K562 (cell line): ENCODE measurements around the gene CCDC18. TPM values are rescaled to one million over a fixed set of nuclear protein-coding genes. Genes with fewer than 3 reads are reported as not detected.

Source experiments
- ATAC-seq: fragments of 200-7000 bp; cut with Tn5 transposase; 3 replicates; pipeline ENCODE4 v1.9.1; 2020; ENCODE audit warnings: moderate library complexity
- BruUV-seq: library from RNA; stranded (reverse); fragments of 400-500 nt; replicated peaks from 2 replicates; lab custom pipeline; 2021; lab: Mats Ljungman, UMichigan
- CTCF ChIA-PET: fragments of 300-600 bp; formaldehyde crosslinking; extraction: SDS; loops from one replicate; lab custom pipeline; 2021; ENCODE audit warnings: low intra/inter-chr PET ratio; lab: Yijun Ruan, JAX
- POLR2A ChIA-PET: fragments of 300-600, 350-650 bp; sonication (Branson Sonifier 250); formaldehyde crosslinking; extraction: SDS; loops from one replicate; lab custom pipeline; 2021; ENCODE audit warnings: antibody characterized with exemption, inconsistent platforms; lab: Yijun Ruan, JAX
- DNase-seq, 4 experiments: peaks; one replicate each; pipeline versions ENCODE4 v3.0.0 to v3.0.0-alpha.2; 2011 to 2018; ENCODE audit warnings: low spot score in 3 of 4, mixed read lengths in 3 of 4; ENCODE audit errors: extremely low read depth in 1 of 4
- FAIRE-seq: peaks from 2 replicates; lab custom pipeline; 2011; peaks lifted over from hg19 to GRCh38; lab: Jason Lieb, UNC
- H2AFZ ChIP-seq: 2 replicates; pipeline ENCODE4 v1.6.0; 2011; ENCODE audit warnings: low read depth, low read length, control low read depth, inconsistent platforms
- H3K27ac ChIP-seq: fragments of 200-600 bp; 3 replicates; pipeline ENCODE4 v1.8.0; 2011; ENCODE audit warnings: low read depth, mild to moderate bottlenecking, control low read depth, inconsistent platforms, low read length, moderate library complexity, mixed read lengths; ENCODE audit errors: extremely low read depth
- H3K27me3 ChIP-seq, 2 experiments: fragments of 300-600 bp in 1 of 2; 2 replicates in 1 of 2; 3 replicates in 1 of 2; pipeline versions ENCODE4 v1.6.0 to v1.8.0; 2011; ENCODE audit warnings: inconsistent platforms in 2 of 2, low read length in 2 of 2, mild to moderate bottlenecking in 1 of 2, mixed read lengths in 1 of 2, moderate library complexity in 1 of 2; ENCODE audit not compliant: control insufficient read depth in 2 of 2, insufficient read depth in 2 of 2
- H3K36me3 ChIP-seq: fragments of 300-600 bp; 3 replicates; pipeline ENCODE4 v1.8.0; 2011; ENCODE audit warnings: mild to moderate bottlenecking, low read length, inconsistent platforms; ENCODE audit not compliant: control insufficient read depth, insufficient read depth
- H3K4me1 ChIP-seq, 2 experiments: fragments of 200-600 bp in 1 of 2; replicated peaks in 1 of 2; 2 replicates in 1 of 2; 3 replicates in 1 of 2; pipeline versions ENCODE4 v1.5.1 to v1.8.0; 2011; ENCODE audit warnings: inconsistent platforms in 2 of 2, low read length in 2 of 2, mild to moderate bottlenecking in 1 of 2, mixed read lengths in 1 of 2, moderate library complexity in 1 of 2; ENCODE audit not compliant: control insufficient read depth in 2 of 2, insufficient read depth in 2 of 2
- H3K4me2 ChIP-seq: 2 replicates; pipeline ENCODE4 v1.6.1; 2011; ENCODE audit warnings: low read length, control low read depth, inconsistent platforms, mixed read lengths; ENCODE audit not compliant: insufficient read depth
- H3K4me3 ChIP-seq: fragments of 200-600 bp; sonication (generic), shearing (Covaris generic); 2 replicates; pipeline ENCODE4 v1.5.1; 2016; ENCODE audit warnings: control low read depth, inconsistent platforms
- H3K79me2 ChIP-seq: fragments of 200-600 bp; 3 replicates; pipeline ENCODE4 v1.8.0; 2011; ENCODE audit warnings: low read length, inconsistent platforms; ENCODE audit not compliant: control insufficient read depth, insufficient read depth
- H3K9ac ChIP-seq, 2 experiments: 2 replicates each; pipeline versions ENCODE4 v1.6.0 to v1.6.1; 2011; ENCODE audit warnings: low read depth in 2 of 2, low read length in 2 of 2, control low read depth in 1 of 2, inconsistent platforms in 1 of 2, mild to moderate bottlenecking in 1 of 2, mixed read lengths in 1 of 2; ENCODE audit not compliant: insufficient read depth in 1 of 2
- H3K9me1 ChIP-seq: one replicate; pipeline ENCODE4 v1.6.0; 2011; ENCODE audit warnings: inconsistent platforms, mild to moderate bottlenecking, low read length, moderate library complexity; ENCODE audit not compliant: control insufficient read depth, insufficient read depth
- H3K9me3 ChIP-seq: replicated peaks from 2 replicates; pipeline ENCODE4 v1.5.1; 2011; ENCODE audit warnings: low read depth, low read length, inconsistent platforms; ENCODE audit not compliant: control insufficient read depth, insufficient read depth
- H4K20me1 ChIP-seq: replicated peaks from 2 replicates; pipeline ENCODE4 v1.6.1; 2011; ENCODE audit warnings: low read length, inconsistent platforms, mixed read lengths; ENCODE audit not compliant: control insufficient read depth, insufficient read depth
- CREB3L1 ChIP-seq: fragments of 450-650 bp; IDR thresholded peaks from 2 replicates; pipeline ENCODE4 v1.6.1; 2014; ENCODE audit warnings: low read depth, mild to moderate bottlenecking, moderate library complexity, borderline replicate concordance
- DIDO1 ChIP-seq: fragments of 450-650 bp; IDR thresholded peaks from 2 replicates; pipeline ENCODE4 v1.6.1; 2016; ENCODE audit warnings: low read depth, missing biosample characterization, missing genetic modification characterization
- HMG20B ChIP-seq: fragments of 250-450 bp; sonication (Bioruptor Pico); IDR thresholded peaks from 2 replicates; pipeline ENCODE4 v1.5.0; 2021; ENCODE audit warnings: mild to moderate bottlenecking
- KDM4B ChIP-seq, 2 experiments: fragments of 450-650 bp in 1 of 2; sonication (generic) in 1 of 2; IDR thresholded peaks; 2 replicates each; pipeline ENCODE4 v1.6.1; 2016 to 2017; ENCODE audit warnings: borderline replicate concordance in 2 of 2, antibody characterized with exemption in 1 of 2, low read depth in 1 of 2, mild to moderate bottlenecking in 1 of 2
- KLF6 ChIP-seq: fragments of 250-450 bp; sonication (Bioruptor Pico); IDR thresholded peaks from 2 replicates; pipeline ENCODE4 v1.4.0; 2020; ENCODE audit warnings: mild to moderate bottlenecking, moderate library complexity, borderline replicate concordance
- MCM2 ChIP-seq: fragments of 450-650 bp; IDR thresholded peaks from 2 replicates; pipeline ENCODE4 v1.6.1; 2017; ENCODE audit warnings: low read depth, mild to moderate bottlenecking
- NFYB ChIP-seq: IDR thresholded peaks from 2 replicates; pipeline ENCODE4 v1.6.1; 2011; ENCODE audit warnings: mild to moderate bottlenecking, moderate library complexity; ENCODE audit not compliant: insufficient read length; ENCODE audit errors: extremely low read depth
- POLR2H ChIP-seq: IDR thresholded peaks from 2 replicates; pipeline ENCODE4 v1.6.1; 2016; ENCODE audit warnings: missing genetic modification characterization, low read depth, mild to moderate bottlenecking, control low read depth, missing compliant biosample characterization, moderate library complexity
- RCOR1 ChIP-seq, 2 experiments: IDR thresholded peaks; 2 replicates each; pipeline ENCODE4 v1.6.1; 2012; ENCODE audit warnings: low read depth in 2 of 2, low read length in 2 of 2, borderline replicate concordance in 1 of 2, improper control_type of control experiment in 1 of 2
- RUNX1 ChIP-seq: sonication (generic); IDR thresholded peaks from 2 replicates; pipeline ENCODE4 v1.6.1; 2016; ENCODE audit warnings: antibody characterized with exemption, low read depth
- SFPQ ChIP-seq: fragments of 200-400 bp; formaldehyde crosslinking; IDR thresholded peaks from 2 replicates; pipeline ENCODE4 v1.6.1; 2017; ENCODE audit warnings: mild to moderate bottlenecking, low read depth, low read length, moderate library complexity
- TARDBP ChIP-seq: fragments of 450-650 bp; IDR thresholded peaks from 2 replicates; pipeline ENCODE4 v1.6.1; 2016
- TCF7 ChIP-seq: sonication (generic); IDR thresholded peaks from 2 replicates; pipeline ENCODE4 v1.6.1; 2016; ENCODE audit warnings: antibody characterized with exemption, borderline replicate concordance
- TEAD2 ChIP-seq: fragments of 450-650 bp; IDR thresholded peaks from 2 replicates; pipeline ENCODE4 v1.6.1; 2016; ENCODE audit warnings: missing genetic modification characterization, control low read depth, missing compliant biosample characterization
- TOE1 ChIP-seq, 2 experiments: fragments of 450-650 bp in 1 of 2; sonication (generic) in 1 of 2; formaldehyde crosslinking in 1 of 2; IDR thresholded peaks; 2 replicates each; pipeline versions ENCODE4 v1.7.1 to v1.8.0; 2016 to 2022; ENCODE audit warnings: borderline replicate concordance in 2 of 2, mild to moderate bottlenecking in 2 of 2, antibody characterized with exemption in 1 of 2, inconsistent platforms in 1 of 2, low read depth in 1 of 2, missing genetic modification reagents in 1 of 2, moderate library complexity in 1 of 2
- ZBTB8A ChIP-seq: fragments of 450-650 bp; IDR thresholded peaks from 2 replicates; pipeline ENCODE4 v1.6.1; 2018; ENCODE audit warnings: mild to moderate bottlenecking, moderate library complexity; ENCODE audit not compliant: partially characterized antibody
- ZNF134 ChIP-seq: fragments of 250-450 bp; sonication (Bioruptor Pico); conservative IDR thresholded peaks from 2 replicates; pipeline ENCODE4 v1.4.0; 2020
- ZNF354B ChIP-seq: fragments of 250-450 bp; sonication (Bioruptor Pico); IDR thresholded peaks from 2 replicates; pipeline ENCODE4 v1.4.0; 2020
- ZNF384 ChIP-seq: IDR thresholded peaks from 2 replicates; pipeline ENCODE4 v1.6.1; 2012; ENCODE audit warnings: low read depth, low read length, improper control_type of control experiment
- ZNF444 ChIP-seq: fragments of 250-450 bp; sonication (Bioruptor Pico); IDR thresholded peaks from 2 replicates; pipeline ENCODE4 v1.4.0; 2020; ENCODE audit warnings: mild to moderate bottlenecking, moderate library complexity
- WGBS: fragments of 100-300 bp; shearing (Covaris generic); methylation state at CpG from one replicate; pipeline ENCODE4 v1.1.6; 2016; ENCODE audit warnings: low coverage, mixed read lengths; ENCODE audit not compliant: insufficient coverage; ENCODE audit errors: missing lambda C conversion rate; 5-methylcytosine and 5-hydroxymethylcytosine counted together
- in situ Hi-C: fragments of 300-500 bp; cut with MboI; formaldehyde crosslinking; loops from 4 replicates; pipeline ENCODE4 v1.15.0; 2018; ENCODE audit warnings: inconsistent platforms, mixed read lengths
- intact Hi-C: fragments of 100-400 bp; cut with micrococcal nuclease; formaldehyde crosslinking; loops from 2 replicates; pipeline ENCODE4 v1.14.2; 2022
- polyA plus RNA-seq, 8 experiments: library from polyadenylated mRNA; depleted of rRNA in 4 of 8; stranded (reverse) in 5 of 8; unstranded in 3 of 8; fragments of >200 nt; fragmentation: Nextera tagmentation in 2 of 8; fragmentation: Illumina TruSeq in 1 of 8; extraction: Ambion mirVana in 2 of 8; extraction: Trizol in 1 of 8; gene quantifications; 2 replicates each; pipeline versions ENCODE4 v1.2.1 to v1.2.3, GENCODE V29; 2011 to 2014; ENCODE audit warnings: inconsistent platforms in 1 of 8, missing spikeins in 1 of 8
- total RNA-seq, 7 experiments: library from RNA; depleted of rRNA in 6 of 7; stranded (reverse); fragments of >200 nt in 6 of 7; fragmentation: Illumina TruSeq in 2 of 7; extraction: Trizol in 2 of 7; gene quantifications; 2 replicates each; pipeline versions ENCODE4 v1.2.1 to v1.2.3, GENCODE V29; 2011 to 2021; ENCODE audit warnings: low replicate concordance in 1 of 7

CCDC18 gene
- total and polyA plus RNA-seq, 9 of the 15 experiments (the other 6 are each of a cell fraction or from before 2014, with no cell fraction given), result 19.5 to 34.2 (median 24.3) TPM

- Histone ChIP-seq H3K27me3 (no peaks in the 10 kb centered on the region), H3K4me3 (no peak overlapping the region), H2AFZ (no peak overlapping the region), H3K4me1 (peaks cover 1 to 3% of the 10 kb centered on the region in 2 experiments; a peak in 2 of 5 replicates), H3K79me2 (peaks cover 98% of the 10 kb centered on the region), H4K20me1 (no peaks in the 10 kb centered on the region), H3K9me1 (no peaks in the 10 kb centered on the region), H3K27ac (no peak overlapping the region), H3K4me2 (no peak overlapping the region), H3K9me3 (no peaks in the 10 kb centered on the region; the same call in 1 of the 2 replicates), H3K36me3 (peaks cover 40% of the 10 kb centered on the region), H3K9ac (no peak overlapping the region)
- no TSS peak for BruUV-seq
- ATAC-seq, result no peak
- intact Hi-C loops, result no loop called here
- 92% methylated on average over 1 of the region's 1 CpG for WGBS
- CTCF ChIA-PET, result no interaction called here
- FAIRE-seq, result no peak
- POLR2A ChIA-PET, result interaction anchor here (1.1 kb wide), 1 partner anchor 18 kb away, joined by 3 read pairs; no protein-coding TSS in a partner anchor
- in situ Hi-C loops, result no loop called here
- DNase-seq, result no peak
- TF ChIP-seq HMG20B (CRISPR knock-in tag) (no peak), NFYB (no peak), CREB3L1 (no peak), DIDO1 (tag) (no peak), ZNF354B (CRISPR knock-in tag) (no peak), ZBTB8A (no peak), RCOR1 (IDR thresholded peaks at IDR 0.05; ENCODE audit: borderline replicate concordance in 1 of 2, low read depth in 2 of 2, low read length in 2 of 2) (no peak), MCM2 (no peak), ZNF134 (no peak), KDM4B (IDR thresholded peaks at IDR 0.05; ENCODE audit: borderline replicate concordance in 2 of 2, low read depth in 1 of 2) (no peak), KLF6 (CRISPR knock-in tag) (no peak), ZNF384 (no peak), TEAD2 (tag) (no peak), RUNX1 (no peak), TOE1 (IDR thresholded peaks at IDR 0.05; ENCODE audit: borderline replicate concordance) (no peak), TOE1 (CRISPR knock-in tag; IDR thresholded peaks at IDR 0.05; ENCODE audit: borderline replicate concordance, low read depth) (no peak), SFPQ (no peak), ZNF444 (CRISPR knock-in tag) (no peak), TCF7 (no peak), TARDBP (no peak), POLR2H (tag) (no peak)
Observed at GRCh38 chr1:93171549-93172034, 8.9 kb upstream of the CCDC18 start.
